WI38 (cell line): Measurements from ENCODE around the gene ALDH1B1.
A peak's percentile ranks its signal among the peaks of the same experiment; 100 is the strongest.

Source experiments
- H3K4me3 ChIP-seq: 2 replicates; pipeline ENCODE4 v1.5.1; 2011; ENCODE audit warnings: low read depth, mild to moderate bottlenecking, control low read depth, low read length
- CTCF ChIP-seq: IDR thresholded peaks from 2 replicates; pipeline ENCODE4 v1.5.1; 2012; ENCODE audit warnings: low read depth, mild to moderate bottlenecking, control low read depth, low read length

ALDH1B1 gene

GRCh38 chr9:38388283-38389223, 3.9 kb upstream of the ALDH1B1 start:
- no peak overlapping the region for H3K4me3 ChIP-seq
- TF ChIP-seq CTCF, result no peak

GRCh38 chr9:38389313-38389712, 3.2 kb upstream of the ALDH1B1 start:
- no peak for TF ChIP-seq CTCF
- no peak overlapping the region for H3K4me3 ChIP-seq

GRCh38 chr9:38390442-38390841, 2.1 kb upstream of the ALDH1B1 start:
- TF ChIP-seq CTCF, result no peak
- no peak overlapping the region for H3K4me3 ChIP-seq

GRCh38 chr9:38390851-38391250, 1.7 kb upstream of the ALDH1B1 start:
- no peak for TF ChIP-seq CTCF
- no peak overlapping the region for H3K4me3 ChIP-seq

GRCh38 chr9:38391278-38392118, 1.0 kb upstream of the ALDH1B1 start:
- H3K4me3 ChIP-seq, result peak overlapping the region; percentile 89; the same call in 1 of the 2 replicates
- TF ChIP-seq CTCF, result no peak

GRCh38 chr9:38393128-38393796, 760 bp downstream of the ALDH1B1 start:
- no peak for TF ChIP-seq CTCF

More at GRCh38 chr9:38393128-38393796, 760 bp downstream of the ALDH1B1 start:
- peak overlapping the region; percentile 89 for H3K4me3 ChIP-seq
